ENCODE measurements around the gene CLASP1.

DNA sequence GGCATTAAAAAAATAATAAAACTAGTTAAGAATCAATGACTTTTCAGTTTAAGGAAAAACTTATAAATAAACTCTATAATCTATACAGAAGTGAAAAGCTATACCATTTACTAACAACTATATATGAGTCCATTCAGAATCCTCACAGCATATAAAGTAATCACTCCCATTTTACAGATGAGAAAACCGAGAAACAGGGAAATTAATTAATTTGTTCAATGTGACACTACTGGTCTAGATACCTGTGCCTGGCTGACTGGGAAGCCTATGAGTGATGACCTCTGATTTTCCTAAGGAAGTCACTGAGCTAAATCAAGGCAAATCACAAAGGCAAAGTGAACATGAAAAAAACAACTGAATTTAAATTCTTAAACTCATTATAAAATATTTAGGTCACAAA lies 218.0 kb downstream of the CLASP1 start:
- no peak for TF ChIP-seq CTCF (IDR thresholded peaks at IDR 0.05)
- no peak for TF ChIP-seq EP300 (IDR thresholded peaks at IDR 0.05)

Data from sigmoid colon (tissue), 4 donors.